Prostate gland (tissue), 2 donors: ENCODE measurements around the gene INSIG1. TPM values are rescaled to one million over a fixed set of nuclear protein-coding genes. Genes with fewer than 3 reads are reported as not detected.

Experiments used
- DNase-seq: peaks from one replicate; pipeline ENCODE4 v3.0.0-alpha.2; 2019; ENCODE audit warnings: low spot score
- H3K27ac ChIP-seq, 2 donors: fragments of 200-600 bp; sonication (generic); 2 replicates each; pipeline ENCODE4 v1.5.1; 2017 to 2019
- H3K27me3 ChIP-seq: fragments of 200-600 bp; sonication (generic); replicated peaks from 2 replicates; pipeline ENCODE4 v1.5.1; 2019; ENCODE audit not compliant: insufficient read depth
- H3K36me3 ChIP-seq, 2 donors: fragments of 200-600 bp; sonication (generic); 1 replicate in 1 of 2; 2 replicates in 1 of 2; pipeline versions ENCODE4 v1.5.1 to v1.8.1; 2017 to 2019
- H3K4me1 ChIP-seq: fragments of 200-600 bp; sonication (generic); replicated peaks from 2 replicates; pipeline ENCODE4 v1.5.1; 2019
- H3K4me3 ChIP-seq, 2 donors: fragments of 200-600 bp; sonication (generic); 2 replicates each; pipeline ENCODE4 v1.5.1; 2017 to 2019
- H3K9me3 ChIP-seq: fragments of 200-600 bp; sonication (generic); 2 replicates; pipeline ENCODE4 v1.5.1; 2017
- CTCF ChIP-seq, 4 experiments: fragments of 200-600 bp in 2 of 4; fragments of 450-650 bp in 2 of 4; sonication (generic) in 2 of 4; IDR thresholded peaks; 1 replicate in 3 of 4; 2 replicates in 1 of 4; pipeline ENCODE4 v1.5.1; 2016 to 2019; ENCODE audit warnings: antibody characterized with exemption in 4 of 4, mild to moderate bottlenecking in 2 of 4, moderate library complexity in 2 of 4
- POLR2A ChIP-seq: fragments of 450-650 bp; IDR thresholded peaks from one replicate; pipeline ENCODE4 v1.6.1; 2016; ENCODE audit warnings: antibody characterized with exemption, mild to moderate bottlenecking
- POLR2AphosphoS5 ChIP-seq: sonication (generic); formaldehyde crosslinking; IDR thresholded peaks from one replicate; pipeline ENCODE4 v1.6.1; 2017; ENCODE audit warnings: antibody characterized with exemption
- WGBS: methylation state at CpG from one replicate; pipeline ENCODE4 v1.1.5; 2018; 5-methylcytosine and 5-hydroxymethylcytosine counted together
- intact Hi-C: fragments of 100-400 bp; cut with DNase I; formaldehyde crosslinking; loops from one replicate; pipeline ENCODE4 v1.14.2; 2022
- total RNA-seq, 2 donors: library from RNA; depleted of rRNA; stranded (reverse); fragments of >200 nt; gene quantifications; one replicate each; pipeline ENCODE4 v1.1.0, GENCODE V29; 2016

INSIG1 gene
- total RNA-seq, 2 donors from 2014 or later, result 60.5 to 112 TPM

DNA sequence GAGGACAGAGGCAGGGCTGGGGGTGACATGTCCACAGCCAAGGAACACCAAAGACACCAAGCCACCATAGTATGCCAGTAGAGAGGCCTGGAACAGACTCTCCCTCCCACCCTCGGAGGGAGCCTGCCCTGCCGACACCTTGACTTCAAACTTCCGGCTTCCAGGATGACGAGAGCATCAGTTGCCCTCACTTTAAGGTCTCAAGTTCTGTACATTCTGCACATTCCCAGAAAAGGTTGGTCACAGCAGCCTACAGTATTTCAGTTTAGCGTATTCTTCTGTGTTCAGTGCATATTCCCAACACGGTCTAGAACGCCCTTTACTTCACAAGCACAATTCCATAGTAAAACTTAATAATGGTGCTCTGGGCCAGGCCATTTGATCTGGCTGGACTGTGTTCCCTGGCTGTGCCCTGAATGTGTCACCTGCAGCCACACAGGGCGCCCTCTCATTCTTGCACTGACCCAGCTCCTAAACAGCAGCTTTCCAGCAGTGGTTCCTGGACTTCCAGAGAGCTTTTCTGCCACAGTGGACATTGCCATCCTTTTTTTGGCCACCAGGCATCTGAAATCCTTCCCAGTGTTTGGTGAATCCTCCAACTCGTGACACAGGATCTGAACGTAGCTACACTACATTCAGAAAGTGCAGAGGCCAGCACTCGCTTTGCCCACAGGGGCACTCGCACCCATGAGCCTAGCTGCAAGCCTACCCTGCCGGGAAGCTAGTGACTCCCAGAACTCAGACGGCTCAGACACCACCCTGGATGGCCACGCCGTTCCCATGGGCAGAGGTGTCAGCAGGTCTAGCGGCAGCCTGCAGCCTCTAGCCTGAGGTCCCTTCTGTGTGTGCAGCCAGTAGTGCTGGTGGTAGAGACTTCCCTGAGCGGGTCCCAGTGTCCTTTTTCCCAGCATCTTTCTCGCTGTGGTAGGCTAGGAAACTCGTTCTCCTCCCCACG is 36.4 kb upstream of the INSIG1 start:
- no peaks in the 10 kb centered on the region for H3K9me3 ChIP-seq
- H3K27me3 ChIP-seq, result no peaks in the 10 kb centered on the region
- H3K27ac ChIP-seq, result no peak overlapping the region
- TF ChIP-seq POLR2AphosphoS5 (no peak), POLR2A (no peak), CTCF (IDR thresholded peaks at IDR 0.05) (no peak)
- no peaks in the 10 kb centered on the region for H3K4me1 ChIP-seq
- no peaks in the 10 kb centered on the region for H3K36me3 ChIP-seq
- no peak overlapping the region for H3K4me3 ChIP-seq
- no peak for DNase-seq
- WGBS, result 91% methylated on average over 21 of the region's 21 CpGs
- intact Hi-C loops, result no loop called here

DNA sequence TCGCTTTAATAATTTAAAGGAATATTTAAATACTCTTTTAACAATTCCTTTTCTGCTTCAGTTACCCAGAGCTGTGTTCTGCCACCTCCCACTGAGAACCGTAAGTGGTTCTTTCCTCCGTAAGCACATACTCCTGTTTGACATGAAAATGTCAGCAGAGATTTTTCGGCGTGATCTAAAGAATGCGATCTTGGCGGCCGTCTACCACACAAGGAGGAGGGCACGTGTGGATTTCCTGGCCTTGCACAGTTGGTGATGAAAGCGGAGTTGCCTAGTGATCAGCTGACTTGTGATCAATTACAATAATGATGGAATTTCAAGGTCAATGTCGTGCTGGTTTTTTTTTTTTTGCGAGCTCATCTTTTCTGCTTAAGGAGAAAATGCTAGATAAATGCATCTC is 35.6 kb upstream of the INSIG1 start:
- H3K4me1 ChIP-seq, result no peaks in the 10 kb centered on the region
- TF ChIP-seq CTCF (IDR thresholded peaks at IDR 0.05) (no peak), POLR2A (no peak), POLR2AphosphoS5 (no peak)
- no peak for DNase-seq
- intact Hi-C loops, result no loop called here
- no peaks in the 10 kb centered on the region for H3K27me3 ChIP-seq
- no peaks in the 10 kb centered on the region for H3K9me3 ChIP-seq
- H3K27ac ChIP-seq, result no peak overlapping the region
- no peak overlapping the region for H3K4me3 ChIP-seq
- H3K36me3 ChIP-seq, result no peaks in the 10 kb centered on the region
- 64% methylated on average over 12 of the region's 12 CpGs for WGBS

GRCh38 chr7:155263051-155263450 is 34.6 kb upstream of the INSIG1 start:
- TF ChIP-seq CTCF (IDR thresholded peaks at IDR 0.05) (no peak), POLR2AphosphoS5 (no peak), POLR2A (no peak)

DNA sequence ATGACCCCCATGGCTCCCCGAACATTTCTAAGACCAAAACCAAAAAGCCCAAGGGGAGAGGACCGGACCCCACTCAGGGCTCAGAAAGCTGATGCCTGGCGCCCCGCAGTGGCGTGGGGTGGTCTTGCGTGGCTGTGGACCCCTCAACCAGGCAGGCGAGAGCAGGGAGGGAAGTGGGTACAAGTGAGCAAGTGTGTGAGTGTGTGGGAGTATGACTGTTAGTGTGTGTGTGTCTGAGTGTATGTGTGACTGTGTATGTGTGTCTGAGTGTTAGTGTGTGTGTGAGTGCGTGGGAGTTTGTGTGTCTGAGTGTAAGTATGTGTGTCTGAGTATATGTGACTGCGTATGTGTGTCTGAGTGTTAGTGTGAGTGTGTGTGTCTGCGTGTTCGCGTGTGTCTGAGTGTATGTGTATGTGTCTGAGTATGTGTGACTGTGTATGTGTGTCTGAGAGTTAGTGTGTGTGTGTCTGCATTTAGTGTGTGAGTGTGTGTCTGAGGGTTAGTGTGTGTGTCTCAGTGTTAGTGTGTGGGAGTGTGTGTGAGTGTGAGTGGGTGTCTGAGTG is 34.0 kb upstream of the INSIG1 start:
- H3K4me3 ChIP-seq, result no peak overlapping the region
- no peaks in the 10 kb centered on the region for H3K4me1 ChIP-seq
- 91% methylated on average over 11 of the region's 12 CpGs for WGBS
- no peak overlapping the region for H3K27ac ChIP-seq
- H3K27me3 ChIP-seq, result no peaks in the 10 kb centered on the region
- no peak for TF ChIP-seq CTCF (IDR thresholded peaks at IDR 0.05)
- no peak for DNase-seq
- no peaks in the 10 kb centered on the region for H3K9me3 ChIP-seq
- intact Hi-C loops, result no loop called here
- no peaks in the 10 kb centered on the region for H3K36me3 ChIP-seq

More at GRCh38 chr7:155263051-155263450, 34.6 kb upstream of the INSIG1 start:
- no peaks in the 10 kb centered on the region for H3K36me3 ChIP-seq
- H3K27ac ChIP-seq, result no peak overlapping the region
- intact Hi-C loops, result no loop called here
- H3K27me3 ChIP-seq, result no peaks in the 10 kb centered on the region
- 87% methylated on average over 14 of the region's 14 CpGs for WGBS
- no peak overlapping the region for H3K4me3 ChIP-seq
- no peak for DNase-seq
- no peaks in the 10 kb centered on the region for H3K9me3 ChIP-seq
- H3K4me1 ChIP-seq, result no peaks in the 10 kb centered on the region
